Left ventricle myocardium inferior (tissue), 1 donor: ENCODE results near the gene MTG2. TPM values are rescaled to one million over a fixed set of nuclear protein-coding genes. Genes with fewer than 3 reads are reported as not detected.

Source experiments
- DNase-seq: peaks from one replicate; pipeline ENCODE4 v3.0.0-alpha.2; 2020
- H3K27ac ChIP-seq: fragments of 200-600 bp; replicated peaks from 2 replicates; pipeline ENCODE4 v1.8.0; 2021
- H3K27me3 ChIP-seq: fragments of 200-600 bp; 2 replicates; pipeline ENCODE4 v1.8.0; 2021; ENCODE audit warnings: low read depth
- H3K36me3 ChIP-seq: fragments of 200-600 bp; 2 replicates; pipeline ENCODE4 v1.8.0; 2021
- H3K4me1 ChIP-seq: fragments of 200-600 bp; 2 replicates; pipeline ENCODE4 v1.8.0; 2021
- H3K4me3 ChIP-seq: fragments of 200-600 bp; 2 replicates; pipeline ENCODE4 v1.8.0; 2021; ENCODE audit warnings: mild to moderate bottlenecking, moderate library complexity
- H3K9me3 ChIP-seq: fragments of 200-600 bp; replicated peaks from 2 replicates; pipeline ENCODE4 v1.8.0; 2021
- intact Hi-C: fragments of 100-400 bp; cut with micrococcal nuclease; formaldehyde crosslinking; loops from one replicate; pipeline ENCODE4 v1.11.0; 2022
- total RNA-seq: library from RNA; stranded (reverse); fragmentation: NEBNext Ultra II Directional; extraction: Animal tissue kit (Norgen Biotek cat#: 25700); gene quantifications from one replicate; pipeline ENCODE4 v1.2.1, GENCODE V29; 2021
- TF ChIP-seq, protein P1 (sequence below): fragments of 200-600 bp; IDR thresholded peaks from 2 replicates; pipeline ENCODE4 v1.8.0; 2021; ENCODE audit warnings: antibody characterized with exemption, mild to moderate bottlenecking, borderline replicate concordance
- donor health status: DM: no; HTN: yes; CAD: no; lungs with severe emphysema.

Gene MTG2
- total RNA-seq, 1 donor from 2014 or later = 25.9 TPM

- peaks cover 2% of the 10 kb centered on the region for H3K36me3 ChIP-seq
- intact Hi-C loops = no loop called here
- DNase-seq = no peak
- no peaks in the 10 kb centered on the region for H3K9me3 ChIP-seq
- peaks cover 3% of the 10 kb centered on the region for H3K4me1 ChIP-seq
- no peak overlapping the region for H3K27ac ChIP-seq
- TF ChIP-seq, protein P1, sequence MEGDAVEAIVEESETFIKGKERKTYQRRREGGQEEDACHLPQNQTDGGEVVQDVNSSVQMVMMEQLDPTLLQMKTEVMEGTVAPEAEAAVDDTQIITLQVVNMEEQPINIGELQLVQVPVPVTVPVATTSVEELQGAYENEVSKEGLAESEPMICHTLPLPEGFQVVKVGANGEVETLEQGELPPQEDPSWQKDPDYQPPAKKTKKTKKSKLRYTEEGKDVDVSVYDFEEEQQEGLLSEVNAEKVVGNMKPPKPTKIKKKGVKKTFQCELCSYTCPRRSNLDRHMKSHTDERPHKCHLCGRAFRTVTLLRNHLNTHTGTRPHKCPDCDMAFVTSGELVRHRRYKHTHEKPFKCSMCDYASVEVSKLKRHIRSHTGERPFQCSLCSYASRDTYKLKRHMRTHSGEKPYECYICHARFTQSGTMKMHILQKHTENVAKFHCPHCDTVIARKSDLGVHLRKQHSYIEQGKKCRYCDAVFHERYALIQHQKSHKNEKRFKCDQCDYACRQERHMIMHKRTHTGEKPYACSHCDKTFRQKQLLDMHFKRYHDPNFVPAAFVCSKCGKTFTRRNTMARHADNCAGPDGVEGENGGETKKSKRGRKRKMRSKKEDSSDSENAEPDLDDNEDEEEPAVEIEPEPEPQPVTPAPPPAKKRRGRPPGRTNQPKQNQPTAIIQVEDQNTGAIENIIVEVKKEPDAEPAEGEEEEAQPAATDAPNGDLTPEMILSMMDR = no peak
- no peak overlapping the region for H3K4me3 ChIP-seq
- H3K27me3 ChIP-seq = peaks cover 25% of the 10 kb centered on the region
These were observed 25.4 kb downstream of the MTG2 start for GRCh38 chr20:62208061-62208794.

GRCh38 chr20:62208795-62209755 lies 26.2 kb downstream of the MTG2 start:
- Histone ChIP-seq H3K9me3 (no peaks in the 10 kb centered on the region), H3K27me3 (peaks cover 30% of the 10 kb centered on the region), H3K4me1 (peaks cover 3% of the 10 kb centered on the region), H3K36me3 (no peaks in the 10 kb centered on the region), H3K27ac (no peak overlapping the region), H3K4me3 (no peak overlapping the region)
- no peak for DNase-seq
- TF ChIP-seq, protein P1 = no peak
- intact Hi-C loops = no loop called here

DNA sequence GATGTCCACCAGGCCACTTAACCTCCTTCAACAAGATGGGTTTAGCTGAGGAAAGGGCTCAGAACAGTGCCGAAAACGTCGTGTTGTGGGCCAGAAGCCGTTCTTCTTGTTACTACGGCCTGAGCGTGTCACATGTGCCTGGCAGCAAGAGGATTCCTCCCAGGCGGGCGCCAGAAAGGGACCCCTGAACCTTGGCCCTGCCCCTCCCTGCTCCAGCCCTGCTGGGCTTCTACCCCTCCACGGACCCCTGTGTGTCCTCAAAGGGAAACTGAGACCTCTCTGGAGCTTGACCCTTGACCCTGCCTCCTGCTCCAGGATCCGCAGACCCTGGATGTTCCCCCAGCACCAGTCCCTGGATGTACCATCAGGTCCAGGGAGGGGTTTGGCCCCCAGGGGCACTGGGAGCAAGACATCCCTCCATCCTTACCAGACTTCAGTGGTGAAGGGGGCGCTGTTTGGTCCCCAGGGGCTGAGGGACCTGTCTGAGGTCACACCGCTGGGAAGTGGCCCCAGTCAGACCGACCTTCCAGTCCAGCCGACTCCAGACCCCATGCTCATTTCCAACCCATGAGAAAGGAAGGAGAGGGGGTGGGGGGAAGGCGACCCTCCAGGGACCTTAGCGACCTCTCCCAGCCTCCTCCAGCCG lies 27.1 kb downstream of the MTG2 start:
- DNase-seq = no peak
- Histone ChIP-seq H3K4me1 (peaks cover 3% of the 10 kb centered on the region), H3K36me3 (no peaks in the 10 kb centered on the region), H3K4me3 (no peak overlapping the region), H3K27me3 (peaks cover 39% of the 10 kb centered on the region), H3K9me3 (no peaks in the 10 kb centered on the region), H3K27ac (no peak overlapping the region)
- TF ChIP-seq, protein P1 = no peak
- intact Hi-C loops = no loop called here

GRCh38 chr20:62210496-62210855 lies 27.6 kb downstream of the MTG2 start:
- no peak for DNase-seq
- no peak overlapping the region for H3K4me3 ChIP-seq
- intact Hi-C loops = no loop called here
- peaks cover 3% of the 10 kb centered on the region for H3K4me1 ChIP-seq
- no peak overlapping the region for H3K27ac ChIP-seq
- H3K9me3 ChIP-seq = no peaks in the 10 kb centered on the region
- H3K27me3 ChIP-seq = peaks cover 44% of the 10 kb centered on the region
- TF ChIP-seq, protein P1 = no peak
- no peaks in the 10 kb centered on the region for H3K36me3 ChIP-seq

DNA sequence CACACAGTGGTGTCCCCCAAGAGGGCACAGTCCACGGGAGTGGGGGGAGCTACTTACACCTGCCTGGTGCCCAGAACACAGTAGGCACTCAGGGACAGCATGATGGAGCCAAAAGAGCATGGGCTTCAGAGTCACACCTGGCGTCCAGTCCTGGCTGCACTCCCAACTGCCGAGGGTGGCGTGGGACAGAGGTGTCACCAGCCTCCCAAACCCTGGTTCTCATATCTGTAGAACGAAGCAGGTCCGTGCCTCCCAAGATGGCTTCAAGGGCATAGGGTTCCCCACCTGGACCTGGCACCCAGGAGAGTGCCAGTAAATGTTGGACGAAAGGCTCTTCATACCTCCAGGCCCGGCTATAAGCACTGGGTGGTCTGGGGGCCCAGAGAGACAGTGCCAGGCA lies 28.4 kb downstream of the MTG2 start:
- no peak for DNase-seq
- TF ChIP-seq, protein P1 = no peak
- intact Hi-C loops = no loop called here
- H3K4me3 ChIP-seq = no peak overlapping the region
- H3K4me1 ChIP-seq = peaks cover 3% of the 10 kb centered on the region
- no peaks in the 10 kb centered on the region for H3K36me3 ChIP-seq
- H3K9me3 ChIP-seq = no peaks in the 10 kb centered on the region
- no peak overlapping the region for H3K27ac ChIP-seq
- peaks cover 51% of the 10 kb centered on the region for H3K27me3 ChIP-seq
